Endometrial microvascular endothelial cells (primary cell): Measurements from ENCODE around the gene RBSN. TPM values are rescaled to one million over a fixed set of nuclear protein-coding genes. Genes with fewer than 3 reads are reported as not detected.

Source experiments
- in situ Hi-C: cut with HindIII; loops from 2 replicates; pipeline ENCODE4 v1.10.0; 2017; ENCODE audit warnings: low sequenced_read_pairs, low pct_unique_long_range_greater_than_20kb; ENCODE audit errors: inconsistent ontology term
- total RNA-seq: library from RNA; depleted of rRNA; stranded (reverse); fragments of >200 nt; gene quantifications from one replicate; pipeline ENCODE4 v1.2.3, GENCODE V29; 2015; ENCODE audit errors: inconsistent ontology term

RBSN gene
- total RNA-seq, 1 donor from 2014 or later = 22.7 TPM

DNA sequence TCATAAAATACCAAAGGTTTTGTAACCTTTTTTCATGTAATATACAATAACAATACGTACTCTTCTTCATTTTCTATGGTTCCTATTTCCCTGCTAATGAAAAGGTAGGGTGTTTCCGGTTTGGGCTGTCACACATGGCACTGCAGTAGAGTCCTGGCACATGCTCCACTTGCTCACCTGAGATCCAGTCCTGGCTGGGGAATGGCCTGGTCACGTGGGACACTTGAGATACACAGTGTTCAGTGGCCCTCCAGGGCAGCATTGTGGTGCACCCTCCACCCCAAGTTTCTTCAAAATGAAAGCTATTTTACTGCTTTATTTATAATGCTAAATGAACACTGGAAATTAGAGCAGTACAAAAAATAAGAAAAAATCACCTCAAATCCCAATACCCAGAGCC lies 57.0 kb downstream of the RBSN start:
- in situ Hi-C loops = loop anchor here (10.0 kb wide), 2 partner anchors 97 to 387 kb away; partner anchors contain the start of genes CCDC174 and NR2C2

GRCh38 chr3:15040844-15041243 lies 58.1 kb downstream of the RBSN start:
- in situ Hi-C loops = loop anchor here (10.0 kb wide), 2 partner anchors 96 to 386 kb away; partner anchors contain the start of genes CCDC174 and NR2C2

- in situ Hi-C loops = no loop called here
These were observed 60.6 kb downstream of the RBSN start for GRCh38 chr3:15038306-15038705.

DNA sequence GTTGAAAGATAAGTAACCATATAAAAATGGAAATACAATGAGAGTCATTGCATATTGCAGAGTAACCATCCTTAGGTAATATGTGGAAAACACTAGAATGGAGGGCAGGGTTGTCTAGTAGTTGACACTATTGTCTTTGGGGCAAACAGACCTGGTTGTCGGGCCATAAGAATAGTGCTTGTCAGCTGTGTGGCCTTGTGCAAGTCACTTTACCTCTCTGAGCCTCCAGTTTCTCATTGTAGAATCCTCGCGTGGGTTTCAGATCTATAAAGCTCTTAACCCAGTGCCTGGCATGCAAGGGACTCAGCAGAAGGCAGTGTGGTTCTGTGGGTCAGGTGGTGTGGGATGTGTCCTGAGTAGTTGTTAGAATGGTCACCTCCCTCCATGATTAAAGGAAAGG lies 65.8 kb downstream of the RBSN start:
- in situ Hi-C loops = no loop called here

DNA sequence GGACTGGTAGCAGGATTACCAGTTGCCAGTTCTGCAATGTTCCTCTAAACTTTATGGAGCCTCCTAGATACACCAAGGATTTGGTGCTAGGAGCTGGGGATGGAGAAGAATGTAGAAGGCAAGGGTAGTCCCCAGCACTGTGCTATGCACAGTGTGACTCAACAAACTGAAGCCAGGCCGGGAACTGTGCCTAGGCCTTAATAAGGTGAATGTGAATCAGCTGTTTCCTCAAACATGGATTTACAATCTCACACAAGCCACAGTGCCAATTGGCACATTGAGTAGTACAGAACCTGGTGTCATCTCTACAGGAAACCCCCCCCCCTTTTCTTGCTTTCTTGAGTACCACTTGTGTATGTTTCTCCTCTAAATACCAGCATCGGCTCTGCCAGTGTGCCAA lies 66.3 kb downstream of the RBSN start:
- in situ Hi-C loops = no loop called here

- in situ Hi-C loops = no loop called here
These were observed 69.3 kb downstream of the RBSN start for GRCh38 chr3:15029625-15030024.

- in situ Hi-C loops = no loop called here
These were observed 75.2 kb downstream of the RBSN start for GRCh38 chr3:15023719-15024118.

GRCh38 chr3:15023249-15023648 lies 75.7 kb downstream of the RBSN start:
- in situ Hi-C loops = no loop called here

Other genes starting within 250 kb of the RBSN start
- gene NR2C2, start 151.6 kb downstream of the RBSN start, total RNA-seq = 23.0 TPM
- gene MRPS25, start 33.8 kb downstream of the RBSN start, total RNA-seq = 33.5 TPM
- gene CAPN7, start 107.1 kb upstream of the RBSN start, total RNA-seq = 15.9 TPM
- gene SH3BP5, start 233.4 kb upstream of the RBSN start, total RNA-seq = 93.6 TPM